ENCODE results near the gene SH3GL2.

Gene SH3GL2

DNA sequence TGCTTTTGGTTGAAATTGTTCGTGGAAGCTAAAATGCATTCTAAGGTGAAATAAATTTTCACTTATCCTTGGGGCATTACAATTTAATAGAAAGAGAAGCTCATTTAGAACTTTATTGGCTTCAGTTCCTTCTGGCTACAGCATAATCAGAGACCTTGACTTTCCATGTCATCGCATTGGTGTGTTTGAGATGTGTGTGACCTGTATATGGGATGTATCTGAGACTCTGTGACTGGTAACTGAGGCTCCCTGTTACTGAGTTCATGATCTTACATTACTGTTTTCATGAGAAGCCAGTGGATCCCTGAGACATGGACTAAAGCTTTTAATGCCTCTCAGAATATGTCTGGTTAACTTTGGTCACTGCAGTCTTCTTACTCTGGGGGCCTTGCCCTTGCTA lies 32.5 kb downstream of the SH3GL2 start:
- Histone ChIP-seq H3K4me3 (ENCODE audit: low read depth, low read length) (no peak overlapping the region), H3K36me3 (no peaks in the 10 kb centered on the region), H3K9me3 (ENCODE audit: severe bottlenecking) (no peaks in the 10 kb centered on the region), H3K27me3 (ENCODE audit: insufficient read depth, low read depth, severe bottlenecking) (no peaks in the 10 kb centered on the region), H3K27ac (no peak overlapping the region)
- no peak for TF ChIP-seq CTCF (IDR thresholded peaks at IDR 0.05; ENCODE audit: low read depth, low read length)
- DNase-seq: no peak

GRCh38 chr9:17611917-17612316 lies 33.1 kb downstream of the SH3GL2 start:
- TF ChIP-seq CTCF (IDR thresholded peaks at IDR 0.05; ENCODE audit: low read depth, low read length): no peak
- no peak for DNase-seq

DNA sequence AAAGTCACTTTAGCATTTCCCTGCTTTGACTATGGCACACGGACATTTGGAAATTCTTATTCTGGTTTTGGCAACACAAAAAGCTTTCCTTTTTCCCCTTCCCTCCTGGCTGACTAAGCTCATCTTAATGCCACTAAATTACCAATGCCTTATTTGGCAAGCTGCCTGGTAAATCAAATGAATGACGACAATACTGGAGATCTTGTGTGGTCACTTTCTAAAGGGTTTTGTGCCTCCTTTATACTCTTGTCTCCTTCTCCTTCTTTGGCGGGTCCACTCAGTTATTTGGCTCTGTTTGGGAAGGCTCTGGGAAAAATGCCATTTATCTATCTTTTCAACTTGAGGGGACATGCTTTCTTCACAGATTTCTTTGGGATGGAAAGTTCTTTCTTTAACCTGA lies 34.9 kb downstream of the SH3GL2 start:
- no peak overlapping the region for H3K4me3 ChIP-seq (ENCODE audit: low read depth, low read length)
- no peaks in the 10 kb centered on the region for H3K36me3 ChIP-seq
- no peak for DNase-seq
- TF ChIP-seq CTCF (IDR thresholded peaks at IDR 0.05; ENCODE audit: low read depth, low read length): no peak
- no peaks in the 10 kb centered on the region for H3K9me3 ChIP-seq (ENCODE audit: severe bottlenecking)
- no peaks in the 10 kb centered on the region for H3K27me3 ChIP-seq (ENCODE audit: insufficient read depth, low read depth, severe bottlenecking)
- no peak overlapping the region for H3K27ac ChIP-seq

More at GRCh38 chr9:17611917-17612316, 33.1 kb downstream of the SH3GL2 start:
- no peaks in the 10 kb centered on the region for H3K27me3 ChIP-seq (ENCODE audit: insufficient read depth, low read depth, severe bottlenecking)
- H3K36me3 ChIP-seq: no peaks in the 10 kb centered on the region
- H3K9me3 ChIP-seq (ENCODE audit: severe bottlenecking): no peaks in the 10 kb centered on the region
- no peak overlapping the region for H3K27ac ChIP-seq
- H3K4me3 ChIP-seq (ENCODE audit: low read depth, low read length): no peak overlapping the region

GRCh38 chr9:17614250-17614649 lies 35.4 kb downstream of the SH3GL2 start:
- Histone ChIP-seq H3K9me3 (ENCODE audit: severe bottlenecking) (no peaks in the 10 kb centered on the region), H3K36me3 (no peaks in the 10 kb centered on the region), H3K27me3 (ENCODE audit: insufficient read depth, low read depth, severe bottlenecking) (no peaks in the 10 kb centered on the region), H3K27ac (no peak overlapping the region), H3K4me3 (ENCODE audit: low read depth, low read length) (no peak overlapping the region)
- TF ChIP-seq CTCF (IDR thresholded peaks at IDR 0.05; ENCODE audit: low read depth, low read length): no peak
- no peak for DNase-seq

DNA sequence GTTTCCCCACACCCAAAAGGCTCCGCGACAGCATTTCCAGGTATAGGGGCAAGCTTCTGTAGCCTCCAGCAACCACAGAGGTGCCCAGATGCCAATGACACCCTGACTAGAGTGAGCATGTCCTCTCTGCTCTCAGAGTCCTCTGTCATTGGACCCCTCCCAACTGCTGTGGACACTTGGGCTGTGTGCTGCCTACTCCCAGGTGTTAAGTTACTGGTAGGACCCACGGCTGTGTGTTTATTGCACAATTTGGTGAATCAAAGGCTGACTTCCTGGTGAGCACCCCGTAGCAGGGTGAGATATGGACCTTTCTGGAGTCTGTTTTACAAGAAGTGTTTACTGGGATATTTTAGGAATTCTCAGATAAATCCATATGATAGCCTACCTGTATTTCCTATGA lies 36.0 kb downstream of the SH3GL2 start:
- DNase-seq: no peak
- H3K36me3 ChIP-seq: no peaks in the 10 kb centered on the region
- no peaks in the 10 kb centered on the region for H3K9me3 ChIP-seq (ENCODE audit: severe bottlenecking)
- TF ChIP-seq CTCF (IDR thresholded peaks at IDR 0.05; ENCODE audit: low read depth, low read length): no peak
- H3K27me3 ChIP-seq (ENCODE audit: insufficient read depth, low read depth, severe bottlenecking): no peaks in the 10 kb centered on the region
- H3K4me3 ChIP-seq (ENCODE audit: low read depth, low read length): no peak overlapping the region
- H3K27ac ChIP-seq: no peak overlapping the region

DNA sequence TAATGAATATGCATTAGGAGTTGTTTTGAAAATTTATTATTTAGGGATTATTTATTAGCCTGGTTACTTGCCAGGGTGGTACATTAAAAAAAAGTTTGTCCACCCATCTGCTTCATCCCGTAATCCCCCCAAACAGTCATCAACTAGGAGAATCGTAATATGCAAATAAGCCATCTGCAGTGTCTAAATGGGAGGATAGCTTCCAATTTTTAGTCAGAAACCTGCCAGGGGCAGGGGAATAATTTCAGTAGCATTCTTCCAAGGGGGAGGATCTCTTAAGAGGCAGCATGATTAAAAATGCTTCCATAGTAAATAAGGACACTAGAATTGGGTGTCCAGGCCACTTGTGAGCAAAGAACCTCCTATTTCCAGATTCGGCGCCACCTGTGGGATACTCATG lies 43.3 kb downstream of the SH3GL2 start:
- no peak for TF ChIP-seq CTCF (IDR thresholded peaks at IDR 0.05; ENCODE audit: low read depth, low read length)
- DNase-seq: no peak

More for the DNA sequence above, 43.3 kb downstream of the SH3GL2 start:
- Histone ChIP-seq H3K27ac (no peak overlapping the region), H3K9me3 (ENCODE audit: severe bottlenecking) (no peaks in the 10 kb centered on the region), H3K4me3 (ENCODE audit: low read depth, low read length) (no peak overlapping the region), H3K27me3 (ENCODE audit: insufficient read depth, low read depth, severe bottlenecking) (no peaks in the 10 kb centered on the region), H3K36me3 (no peaks in the 10 kb centered on the region)
